K562 (cell line): ENCODE measurements around the gene PLK1. TPM values are rescaled to one million over a fixed set of nuclear protein-coding genes. Genes with fewer than 3 reads are reported as not detected.

Experiments used
- ARID1B ChIP-seq: fragments of 450-650 bp; IDR thresholded peaks from 2 replicates; pipeline ENCODE4 v1.6.1; 2016; ENCODE audit warnings: antibody characterized with exemption, mild to moderate bottlenecking, inconsistent platforms
- CBFA2T2 ChIP-seq: fragments of 450-650 bp; conservative IDR thresholded peaks from 2 replicates; pipeline ENCODE4 v1.6.1; 2017; ENCODE audit warnings: mild to moderate bottlenecking
- ETV5 ChIP-seq: sonication (generic); formaldehyde crosslinking; IDR thresholded peaks from 2 replicates; pipeline ENCODE4 v1.4.0; 2020; ENCODE audit warnings: low read depth, mild to moderate bottlenecking, missing genetic modification reagents
- GATAD2A ChIP-seq: fragments of 450-650 bp; IDR thresholded peaks from 2 replicates; pipeline ENCODE4 v1.6.1; 2017
- LARP7 ChIP-seq: fragments of 450-650 bp; IDR thresholded peaks from 2 replicates; pipeline ENCODE4 v1.6.1; 2016
- MTA3 ChIP-seq: fragments of 450-650 bp; formaldehyde crosslinking; IDR thresholded peaks from 2 replicates; pipeline ENCODE4 v1.6.1; 2017; ENCODE audit warnings: mild to moderate bottlenecking, borderline replicate concordance
- PBX2 ChIP-seq, 2 experiments: IDR thresholded peaks in 1 of 2; conservative IDR thresholded peaks in 1 of 2; 2 replicates each; pipeline ENCODE4 v1.6.1; 2016; ENCODE audit warnings: low read depth in 2 of 2, mild to moderate bottlenecking in 1 of 2, missing compliant biosample characterization in 1 of 2, missing genetic modification characterization in 1 of 2, moderate library complexity in 1 of 2
- PHF20 ChIP-seq: fragments of 450-650 bp; IDR thresholded peaks from 2 replicates; pipeline ENCODE4 v1.6.1; 2018; ENCODE audit not compliant: partially characterized antibody
- PREB ChIP-seq: sonication (generic); formaldehyde crosslinking; IDR thresholded peaks from 2 replicates; pipeline ENCODE4 v1.8.1; 2023; ENCODE audit warnings: mild to moderate bottlenecking, missing genetic modification reagents
- SREBF2 ChIP-seq: sonication (generic); formaldehyde crosslinking; IDR thresholded peaks from 2 replicates; pipeline ENCODE4 v1.4.0; 2020; ENCODE audit warnings: mild to moderate bottlenecking, missing genetic modification reagents
- TAF1 ChIP-seq: IDR thresholded peaks from 2 replicates; pipeline ENCODE4 v1.6.1; 2011; ENCODE audit warnings: mild to moderate bottlenecking, low read length, moderate library complexity; ENCODE audit not compliant: insufficient read depth, control insufficient read depth, severe bottlenecking; ENCODE audit errors: extremely low read depth
- TAF15 ChIP-seq: fragments of 200-400 bp; formaldehyde crosslinking; IDR thresholded peaks from 2 replicates; pipeline ENCODE4 v1.6.1; 2017; ENCODE audit warnings: mild to moderate bottlenecking, low read depth, low read length, moderate library complexity
- THAP12 ChIP-seq: fragments of 250-450 bp; sonication (Bioruptor Pico); IDR thresholded peaks from 2 replicates; pipeline ENCODE4 v1.9.0; 2021; ENCODE audit warnings: mild to moderate bottlenecking, inconsistent platforms
- ZC3H4 ChIP-seq: sonication (generic); formaldehyde crosslinking; IDR thresholded peaks from 2 replicates; pipeline ENCODE4 v1.9.0; 2021; ENCODE audit warnings: missing genetic modification reagents, borderline replicate concordance
- ZFP36 ChIP-seq: fragments of 150-350 bp; IDR thresholded peaks from 2 replicates; pipeline ENCODE4 v1.6.1; 2018; ENCODE audit warnings: low read length, low read depth; ENCODE audit not compliant: partially characterized antibody
- ZNF133 ChIP-seq: fragments of 250-450 bp; sonication (Bioruptor Pico); IDR thresholded peaks from 2 replicates; pipeline ENCODE4 v1.4.0; 2020; ENCODE audit warnings: mild to moderate bottlenecking
- ZNF316 ChIP-seq: fragments of 450-650 bp; IDR thresholded peaks from 2 replicates; pipeline ENCODE4 v1.6.1; 2016
- ZNF395 ChIP-seq: fragments of 200-800 bp; sonication (Bioruptor generic); IDR thresholded peaks from 2 replicates; pipeline ENCODE4 v1.6.1; 2017; ENCODE audit warnings: missing genetic modification characterization, missing compliant biosample characterization
- polyA plus RNA-seq, 8 experiments: library from polyadenylated mRNA; depleted of rRNA in 4 of 8; stranded (reverse) in 5 of 8; unstranded in 3 of 8; fragments of >200 nt; fragmentation: Nextera tagmentation in 2 of 8; fragmentation: Illumina TruSeq in 1 of 8; extraction: Ambion mirVana in 2 of 8; extraction: Trizol in 1 of 8; gene quantifications; 2 replicates each; pipeline versions ENCODE4 v1.2.1 to v1.2.3, GENCODE V29; 2011 to 2014; ENCODE audit warnings: inconsistent platforms in 1 of 8, missing spikeins in 1 of 8
- total RNA-seq, 7 experiments: library from RNA; depleted of rRNA in 6 of 7; stranded (reverse); fragments of >200 nt in 6 of 7; fragmentation: Illumina TruSeq in 2 of 7; extraction: Trizol in 2 of 7; gene quantifications; 2 replicates each; pipeline versions ENCODE4 v1.2.1 to v1.2.3, GENCODE V29; 2011 to 2021; ENCODE audit warnings: low replicate concordance in 1 of 7

PLK1 gene
- total and polyA plus RNA-seq, 9 of the 15 experiments (the other 6 are each of a cell fraction or from before 2014, with no cell fraction given), result 13.6 to 212 (median 45.5) TPM

DNA sequence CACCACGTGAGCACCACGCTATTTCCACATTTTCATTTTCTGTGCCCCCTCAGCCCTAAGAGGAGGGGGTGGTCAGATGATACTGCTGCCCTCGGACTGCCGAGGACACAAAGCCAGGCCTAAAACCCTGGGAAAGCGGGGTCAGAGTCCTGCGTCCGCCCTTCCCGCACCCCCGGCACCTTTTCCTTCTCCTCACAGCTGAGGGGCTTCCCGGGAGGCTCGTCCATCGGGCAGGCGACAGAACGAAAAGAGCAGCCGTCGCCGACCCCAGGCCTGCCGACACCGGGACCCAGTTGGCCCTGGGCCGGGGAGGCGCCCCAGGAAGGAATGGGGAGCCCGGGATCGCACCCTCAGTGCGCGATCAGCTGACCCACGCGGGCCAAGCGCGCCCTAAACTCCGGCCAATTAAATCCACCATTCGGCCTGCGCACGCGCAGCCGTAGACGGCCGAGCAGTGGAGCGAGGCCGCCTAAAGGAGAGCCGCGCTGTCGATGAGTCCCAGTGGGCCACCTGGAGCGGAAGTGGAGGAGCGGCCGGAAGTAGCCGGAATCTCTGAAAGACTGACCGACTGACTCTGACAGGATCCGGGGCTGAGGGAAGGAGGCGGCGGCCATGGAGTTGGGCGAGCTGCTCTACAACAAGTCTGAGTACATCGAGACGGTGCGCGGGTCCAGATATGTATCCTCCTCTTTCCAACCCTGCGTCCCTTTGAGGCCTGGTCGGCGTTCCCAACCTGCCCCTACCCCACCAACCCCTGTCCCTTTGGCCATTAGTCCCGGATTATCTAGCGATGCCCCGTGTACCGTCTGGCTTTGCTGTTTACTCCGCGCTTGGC is 37.5 kb upstream of the PLK1 start, which contains the start of the genes DCTN5 and PALB2 (continued):
- TF ChIP-seq PREB, result 0 out of 2 replicates have a peak, but pooled peaks have one; percentile 50
- no peak for TF ChIP-seq GATAD2A
- no peak for TF ChIP-seq TAF15
- TF ChIP-seq THAP12, result peak; percentile 46; the same call in 1 of the 2 replicates
- TF ChIP-seq TAF1, result peak; percentile 81
- peak; percentile 39; the same call in 1 of the 2 replicates for TF ChIP-seq MTA3
- TF ChIP-seq CBFA2T2, result peak; percentile 58
- no peak for TF ChIP-seq ZC3H4
- peak; percentile 97 for TF ChIP-seq ETV5 (CRISPR knock-in tag)
- TF ChIP-seq ZNF316, result peak; percentile 1; the same call in 1 of the 2 replicates
- TF ChIP-seq LARP7, result no peak
- TF ChIP-seq ZNF395 (CRISPR knock-in tag), result 0 out of 2 replicates have a peak, but pooled peaks have one; percentile 54
- TF ChIP-seq PBX2 (CRISPR knock-in tag; IDR thresholded peaks at IDR 0.05; ENCODE audit: low read depth), result no peak
- no peak for TF ChIP-seq PBX2 (tag; conservative IDR thresholded peaks at IDR 0.05; ENCODE audit: low read depth)
- peak; percentile 83 for TF ChIP-seq PHF20
- peak; percentile 24 for TF ChIP-seq ZFP36
- TF ChIP-seq ZNF133 (CRISPR knock-in tag), result no peak
- TF ChIP-seq SREBF2 (CRISPR knock-in tag), result 0 out of 2 replicates have a peak, but pooled peaks have one; percentile 56
- 0 out of 2 replicates have a peak, but pooled peaks have one; percentile 14 for TF ChIP-seq ARID1B
